Heart right ventricle (tissue), 16 donors: ENCODE data around the gene SSU72. TPM values are rescaled to one million over a fixed set of nuclear protein-coding genes. Genes with fewer than 3 reads are reported as not detected.

Experiments
- ATAC-seq, 8 donors: fragments of 200-7000 bp; cut with Tn5 transposase; one replicate each; pipeline ENCODE4 v1.9.1; 2020; ENCODE audit warnings: mild to moderate bottlenecking in 8 of 8, moderate library complexity in 8 of 8, moderate number of reproducible peaks in 1 of 8
- DNase-seq, 2 donors: peaks; one replicate each; pipeline ENCODE4 v3.0.0-alpha.2; 2020
- H3K27ac ChIP-seq, 10 donors: fragments of 200-600 bp; sonication (generic) in 2 of 10; one replicate each; pipeline versions ENCODE4 v1.5.0 to v1.8.0; 2020 to 2022; ENCODE audit warnings: mild to moderate bottlenecking in 3 of 10
- H3K27me3 ChIP-seq, 7 donors: fragments of 200-600 bp; one replicate each; pipeline ENCODE4 v1.8.0; 2021 to 2022; ENCODE audit warnings: mild to moderate bottlenecking in 2 of 7
- H3K36me3 ChIP-seq, 9 donors: fragments of 200-600 bp; sonication (generic) in 1 of 9; one replicate each; pipeline versions ENCODE4 v1.5.0 to v1.8.0; 2020 to 2022; ENCODE audit warnings: mild to moderate bottlenecking in 2 of 9
- H3K4me1 ChIP-seq, 9 donors: fragments of 200-600 bp; sonication (generic) in 1 of 9; one replicate each; pipeline versions ENCODE4 v1.5.0 to v1.8.0; 2020 to 2022; ENCODE audit warnings: mild to moderate bottlenecking in 4 of 9
- H3K4me3 ChIP-seq, 10 donors: fragments of 200-600 bp; sonication (generic) in 2 of 10; one replicate each; pipeline versions ENCODE4 v1.5.0 to v1.8.0; 2020 to 2022; ENCODE audit warnings: mild to moderate bottlenecking in 7 of 10, moderate library complexity in 2 of 10
- H3K9me3 ChIP-seq, 11 donors: fragments of 200-600 bp in 10 of 11; sonication (generic) in 2 of 11; one replicate each; pipeline versions ENCODE4 v1.5.0 to v1.8.0; 2013 to 2022; ENCODE audit warnings: mild to moderate bottlenecking in 2 of 11, control low read depth in 1 of 11, moderate library complexity in 1 of 11
- CTCF ChIP-seq, 9 donors: fragments of 200-600 bp; sonication (generic) in 2 of 9; IDR thresholded peaks; one replicate each; pipeline versions ENCODE4 v1.5.0 to v1.8.0; 2021 to 2022; ENCODE audit warnings: antibody characterized with exemption in 9 of 9, mild to moderate bottlenecking in 5 of 9, moderate library complexity in 1 of 9
- WGBS, 2 donors: extraction: QIAGEN DNeasy Blood & Tissue Kit; methylation state at CpG; one replicate each; pipeline ENCODE4 v1.1.7; 2013; ENCODE audit warnings: inconsistent platforms in 1 of 2; 5-methylcytosine and 5-hydroxymethylcytosine counted together
- intact Hi-C, 10 donors: fragments of 100-400 bp; cut with DNase I; formaldehyde crosslinking; loops; one replicate each; pipeline versions ENCODE4 v1.11.1 to v1.14.2; 2022
- polyA plus RNA-seq, 2 donors: library from polyadenylated mRNA; stranded (reverse); fragments of 200-250 nt; gene quantifications; one replicate each; pipeline ENCODE4 v1.2.3, GENCODE V29; 2013
- total RNA-seq, 10 donors: library from RNA; stranded (reverse); fragmentation: NEBNext Ultra II Directional in 3 of 10; extraction: Animal tissue kit (Norgen Biotek cat#: 25700) in 3 of 10; gene quantifications; one replicate each; pipeline versions ENCODE4 v1.2.1 to v1.2.4, GENCODE V29; 2021 to 2023
- donor health status: Arrhythmogenic right ventricular cardiomyopathy.
- donor health status: ischemic (EF 13 %, LVEDD 7.1; RV severe dilation, severe dysfunction).
- donor health status: healthy with polysubstance abuse.
- donor health status: DM: no; HTN: yes; CAD: no.
- donor health status: DM: no; HTN: no; CAD: no.
- donor health status: ischemic (EF 25% LVEDD 6.9; RV normal size, moderate dysfunction).
- donor health status: ischemic (EF 25% LVEDD 5.7; RV mildly dilated, moderate dysfunction).
- donor health status: healthy.
- donor health status: DM: yes; HTN: yes; CAD: no.
- donor health status: Ischemic cardiomyopathy.
- donor health status: ischemic (EF 35%, LVEDD 5.7; RV mildly dilated, moderate dysfunction).
- donor health status: nonischemic (EF 11% LVEDD 7.7; RV severe dilation, severe dysfunction).
- donor health status: DM: yes; HTN: yes; CAD: no.
- donor health status: PGD.
- donor health status: ischemic (EF 29% LVEDD 5.4; RV normal size, mild dysfunction).
- donor health status: nonischemic (EF 23%, LVEDD 6.1; RV moderate dilation, normal function).

The SSU72 gene
- total and polyA plus RNA-seq, 12 donors = 73.8 to 138 (median 87.2) TPM

DNA sequence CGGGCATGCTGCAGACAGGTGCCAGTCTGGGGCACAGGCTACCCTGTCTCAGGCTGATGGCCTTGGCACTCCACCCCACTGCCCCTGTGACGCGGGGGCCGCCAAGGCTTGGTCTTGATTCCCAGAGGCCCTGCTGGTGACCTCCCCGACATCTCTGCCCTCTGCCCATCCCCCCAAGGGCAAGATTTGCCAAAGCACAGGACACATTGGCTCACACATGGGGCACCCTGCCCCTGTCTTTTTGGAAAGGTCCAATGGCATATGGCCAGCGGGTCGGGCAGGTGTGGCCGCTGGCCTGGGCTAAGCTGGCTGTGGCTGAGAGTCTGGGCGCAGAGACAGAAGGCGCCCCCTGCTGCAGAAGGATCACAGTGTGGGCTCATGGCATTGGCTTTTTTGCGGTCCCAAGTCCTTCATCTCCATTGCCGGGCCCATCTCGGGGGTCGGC, 45.3 kb upstream of the SSU72 start:
- ATAC-seq = peak in 3 of 8 donors; percentile 5 to 49 (median 25)
- WGBS, 2 donors = 51 to 61% methylated on average over 14 of the region's 14 CpGs
- Histone ChIP-seq H3K27me3 (no peaks in the 10 kb centered on the region), H3K4me3 (no peak overlapping the region), H3K9me3 (no peaks in the 10 kb centered on the region), H3K36me3 (peaks cover 0 to 31% (median 0%) of the 10 kb centered on the region in 9 donors), H3K4me1 (peaks cover 10 to 53% (median 33%) of the 10 kb centered on the region in 9 donors), H3K27ac (peak overlapping the region in 8 of 10 donors; percentile 26 to 81 (median 72))
- DNase-seq = peak in 1 of 2 donors; percentile 55
- intact Hi-C loops = no loop called here
- peak in 7 of 9 donors; percentile 19 to 45 (median 30) for TF ChIP-seq CTCF (IDR thresholded peaks at IDR 0.05)

DNA sequence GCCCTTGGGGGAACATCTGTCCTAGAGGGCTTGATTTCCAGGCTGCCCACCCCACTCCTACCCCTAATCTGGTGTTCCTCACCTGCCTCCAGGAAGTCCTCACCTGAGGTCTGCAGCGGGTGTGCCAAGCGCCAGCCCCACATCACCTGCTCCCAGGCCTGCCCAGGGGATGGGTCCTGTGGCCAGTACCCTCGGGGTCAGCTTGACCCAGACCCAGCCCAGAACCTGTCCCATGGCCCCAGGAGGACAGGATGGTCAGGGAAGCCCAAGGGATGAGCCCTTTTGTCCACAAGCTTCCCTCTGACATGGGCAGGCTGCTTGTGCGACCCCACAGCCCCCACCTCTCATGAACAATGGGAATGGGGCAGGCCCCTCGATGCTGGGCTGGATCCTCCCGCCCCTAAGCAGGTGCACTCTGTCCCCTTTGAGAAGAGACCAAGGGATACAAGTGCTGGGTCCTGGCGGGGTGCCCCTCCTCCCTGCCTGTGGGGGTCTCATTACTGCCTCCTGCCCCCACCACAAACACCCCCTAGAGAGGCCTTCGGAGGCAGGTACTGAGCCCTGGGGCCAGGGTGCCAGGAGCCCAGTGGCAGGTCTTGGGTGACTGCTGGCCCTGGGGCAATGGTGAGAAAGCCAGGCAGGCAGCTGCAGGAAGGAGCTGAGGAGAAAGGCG, 43.9 kb upstream of the SSU72 start:
- 94 to 95% methylated on average over 9 of the region's 9 CpGs for WGBS, 2 donors
- Histone ChIP-seq H3K4me1 (peaks cover 7 to 58% (median 46%) of the 10 kb centered on the region in 9 donors), H3K27me3 (no peaks in the 10 kb centered on the region), H3K4me3 (no peak overlapping the region), H3K27ac (peak overlapping the region in 2 of 10 donors; percentile 26 to 73), H3K36me3 (peaks cover 0 to 24% (median 0%) of the 10 kb centered on the region in 9 donors), H3K9me3 (no peaks in the 10 kb centered on the region)
- intact Hi-C loops = no loop called here
- no peak for TF ChIP-seq CTCF (IDR thresholded peaks at IDR 0.05)
- ATAC-seq = no peak
- peak in 1 of 2 donors; percentile 9 for DNase-seq

- intact Hi-C loops = no loop called here
- peaks cover 7 to 64% (median 48%) of the 10 kb centered on the region in 9 donors for H3K4me1 ChIP-seq
Measured at GRCh38 chr1:1617925-1618324, 43.3 kb upstream of the SSU72 start.

GRCh38 chr1:1617516-1617915, 42.9 kb upstream of the SSU72 start:
- TF ChIP-seq CTCF (IDR thresholded peaks at IDR 0.05) = no peak
- intact Hi-C loops = no loop called here

More at GRCh38 chr1:1617925-1618324, 43.3 kb upstream of the SSU72 start:
- TF ChIP-seq CTCF (IDR thresholded peaks at IDR 0.05) = no peak
- peaks cover 0 to 24% (median 0%) of the 10 kb centered on the region in 9 donors for H3K36me3 ChIP-seq
- H3K9me3 ChIP-seq = no peaks in the 10 kb centered on the region
- 91 to 92% methylated on average over 6 of the region's 6 CpGs for WGBS, 2 donors
- no peaks in the 10 kb centered on the region for H3K27me3 ChIP-seq
- no peak for ATAC-seq
- DNase-seq = peak in 1 of 2 donors; percentile 5
- no peak overlapping the region for H3K27ac ChIP-seq
- H3K4me3 ChIP-seq = no peak overlapping the region

More at GRCh38 chr1:1617516-1617915, 42.9 kb upstream of the SSU72 start:
- peaks cover 7 to 66% (median 48%) of the 10 kb centered on the region in 9 donors for H3K4me1 ChIP-seq
- 90 to 91% methylated on average over 11 of the region's 11 CpGs for WGBS, 2 donors
- DNase-seq (peak in 1 of 2 donors; percentile 6), ATAC-seq (no peak)
- no peaks in the 10 kb centered on the region for H3K27me3 ChIP-seq
- no peaks in the 10 kb centered on the region for H3K9me3 ChIP-seq
- H3K4me3 ChIP-seq = peak overlapping the region in 1 of 10 donors; percentile 98
- peaks cover 0 to 24% (median 0%) of the 10 kb centered on the region in 9 donors for H3K36me3 ChIP-seq
- H3K27ac ChIP-seq = no peak overlapping the region
